Measurements from ENCODE around the gene SLC5A8. TPM values are rescaled to one million over a fixed set of nuclear protein-coding genes. Genes with fewer than 3 reads are reported as not detected.

The SLC5A8 gene
- total and polyA plus RNA-seq, 2 of the 4 experiments (the other 2 are of a cell fraction) = not detected

DNA sequence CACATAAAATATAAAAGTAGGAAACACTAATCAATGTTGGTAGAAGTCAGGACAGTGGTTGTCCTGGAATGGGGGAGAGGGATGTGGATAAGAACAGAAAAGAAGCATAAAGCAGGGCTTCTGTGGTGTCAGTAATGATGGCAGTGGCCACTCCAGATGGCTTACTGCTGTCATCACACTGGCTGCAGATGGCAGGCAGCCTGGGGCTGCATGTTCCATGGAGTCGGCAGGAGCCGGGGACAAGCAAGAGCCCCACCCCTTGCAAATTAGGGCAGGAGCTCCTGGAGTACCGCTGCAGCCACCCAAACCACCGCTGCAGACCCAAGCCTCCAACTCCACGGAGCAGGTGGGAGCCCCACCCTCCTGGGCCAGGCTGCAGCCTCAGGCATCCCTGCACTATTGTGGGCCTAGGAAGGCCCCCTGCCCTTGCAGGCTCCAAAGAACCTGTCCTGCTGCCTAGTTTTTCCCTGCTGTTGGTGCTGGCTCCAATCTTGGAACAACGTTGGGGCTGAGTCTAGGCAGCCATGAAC is 28.8 kb upstream of the SLC5A8 start:
- dilution Hi-C loops (cut with HindIII; ENCODE audit: low sequenced_read_pairs, unreplicated experiment) = no loop called here
- H3K4me1 ChIP-seq (ENCODE audit: control insufficient read depth, insufficient read depth, low read length) = no peaks in the 10 kb centered on the region

More for the DNA sequence above, 28.8 kb upstream of the SLC5A8 start:
- Histone ChIP-seq H3K9ac (ENCODE audit: low read depth, low read length) (no peak overlapping the region), H3K36me3 (ENCODE audit: control insufficient read depth, insufficient read depth, low read length) (no peaks in the 10 kb centered on the region), H3K4ac (ENCODE audit: low read depth, low read length) (no peak overlapping the region), H2AK9ac (replicated peaks; ENCODE audit: low read depth, low read length, poor library complexity) (no peak overlapping the region), H3K9me1 (ENCODE audit: insufficient read depth, low read length) (no peaks in the 10 kb centered on the region), H4K91ac (ENCODE audit: insufficient read depth, low read depth, low read length) (no peak overlapping the region), H3K79me1 (ENCODE audit: low read depth in 1 of 2, low read length in 2 of 2) (no peaks in the 10 kb centered on the region), H2AFZ (replicated peaks; ENCODE audit: low read length, poor library complexity) (no peak overlapping the region), H4K8ac (ENCODE audit: low read depth in 2 of 2, low read length in 2 of 2) (no peak overlapping the region), H3K27me3 (ENCODE audit: control insufficient read depth, insufficient read depth, low read length) (no peaks in the 10 kb centered on the region), H4K20me1 (ENCODE audit: insufficient read depth, low read length) (no peaks in the 10 kb centered on the region), H3K9me3 (ENCODE audit: control insufficient read depth, insufficient read depth, low read length) (peaks cover 3% of the 10 kb centered on the region; the same call in 1 of the 2 replicates), H3K18ac (ENCODE audit: low read depth, low read length) (no peak overlapping the region), H3K56ac (ENCODE audit: extremely low read depth, insufficient read depth, low read length) (no peak overlapping the region), H2BK5ac (ENCODE audit: low read depth, low read length, poor library complexity, severe bottlenecking) (no peak overlapping the region), H3K14ac (replicated peaks; ENCODE audit: low read depth, low read length) (no peak overlapping the region), H2BK120ac (ENCODE audit: low read depth, low read length) (no peak overlapping the region), H3K27ac (ENCODE audit: insufficient read depth, low read length) (no peak overlapping the region), H4K5ac (ENCODE audit: low read depth, low read length) (no peak overlapping the region), H2BK15ac (ENCODE audit: low read depth, low read length) (no peak overlapping the region), H2BK20ac (ENCODE audit: low read depth, low read length) (no peak overlapping the region), H3K23ac (ENCODE audit: low read depth, low read length) (no peak overlapping the region), H3K4me2 (ENCODE audit: low read depth, low read length) (no peak overlapping the region), H2AK5ac (ENCODE audit: low read depth, low read length) (no peak overlapping the region), H3K4me3 (ENCODE audit: insufficient read depth, low read depth, low read length) (no peak overlapping the region)
- no peak for ATAC-seq (ENCODE audit: low read depth)
- ChIA-PET CTCF (no interaction called here), POLR2A (ENCODE audit: unreplicated experiment) (no interaction called here)
- in situ Hi-C loops (cut with MboI; ENCODE audit: low sequenced_read_pairs) (no loop called here), intact Hi-C loops (cut with micrococcal nuclease) (no loop called here)
- no peak for TF ChIP-seq SMC3 (IDR thresholded peaks at IDR 0.05; ENCODE audit: low read depth, low read length)
- TF ChIP-seq FOS (IDR thresholded peaks at IDR 0.05; ENCODE audit: low read depth, low read length) = no peak
- TF ChIP-seq USF2 (IDR thresholded peaks at IDR 0.05; ENCODE audit: low read depth, low read length) = no peak
- TF ChIP-seq RAD21 (IDR thresholded peaks at IDR 0.05; ENCODE audit: low read length) = no peak
- no peak for TF ChIP-seq ELK1 (IDR thresholded peaks at IDR 0.05; ENCODE audit: borderline replicate concordance, low read depth, low read length)
- TF ChIP-seq MAFK (IDR thresholded peaks at IDR 0.05; ENCODE audit: low read depth, low read length) = no peak
- TF ChIP-seq MAZ (IDR thresholded peaks at IDR 0.05; ENCODE audit: borderline replicate concordance, low read depth, low read length) = no peak
- no peak for TF ChIP-seq MXI1 (IDR thresholded peaks at IDR 0.05; ENCODE audit: borderline replicate concordance, low read depth, low read length)
- TF ChIP-seq CHD1 (IDR thresholded peaks at IDR 0.05; ENCODE audit: low read depth, low read length) = no peak
- no peak for TF ChIP-seq CTCF (conservative IDR thresholded peaks at IDR 0.05; ENCODE audit: low read depth, low read length)
- no peak for TF ChIP-seq POLR2A (IDR thresholded peaks at IDR 0.05; ENCODE audit: low read depth, low read length)
- TF ChIP-seq NFE2L2 (IDR thresholded peaks at IDR 0.05; ENCODE audit: low read depth, low read length) = no peak
- no peak for TF ChIP-seq RFX5 (IDR thresholded peaks at IDR 0.05; ENCODE audit: low read depth, low read length)
- no peak for TF ChIP-seq BHLHE40 (IDR thresholded peaks at IDR 0.05; ENCODE audit: low read depth, low read length)
- TF ChIP-seq RCOR1 (IDR thresholded peaks at IDR 0.05; ENCODE audit: insufficient replicate concordance, low read length) = no peak
- no peak for TF ChIP-seq CEBPB (IDR thresholded peaks at IDR 0.05; ENCODE audit: low read depth, low read length)
- no peak for DNase-seq
- WGBS, 2 experiments (ENCODE audit: extremely low coverage in 2 of 2, insufficient read length in 1 of 2) = no CpG with 5 or more reads among the region's 6 CpGs
- BruUV-seq (replicated peaks) = no TSS peak

Data from IMR-90 (cell line).